Progenitor cell of endocrine pancreas (in vitro differentiated cells): ENCODE measurements around the gene TMEM145. TPM values are rescaled to one million over a fixed set of nuclear protein-coding genes. Genes with fewer than 3 reads are reported as not detected.

Source experiments
- DNase-seq: peaks from one replicate; pipeline ENCODE4 v3.0.0; 2021; ENCODE audit warnings: low spot score; ENCODE audit not compliant: unreplicated experiment
- H3K27ac Mint-ChIP-seq: 2 replicates; pipeline ENCODE4 v1.8.0; 2021; ENCODE audit warnings: mild to moderate bottlenecking, moderate library complexity, mixed read lengths
- H3K27me3 Mint-ChIP-seq: 2 replicates; pipeline ENCODE4 v1.8.0; 2021; ENCODE audit warnings: mixed read lengths
- H3K36me3 Mint-ChIP-seq: 2 replicates; pipeline ENCODE4 v1.8.0; 2022; ENCODE audit warnings: mixed read lengths; ENCODE audit not compliant: insufficient read depth
- H3K4me1 Mint-ChIP-seq: 2 replicates; pipeline ENCODE4 v1.8.0; 2021; ENCODE audit warnings: low read depth, mixed read lengths
- H3K4me3 Mint-ChIP-seq: 2 replicates; pipeline ENCODE4 v1.8.0; 2021; ENCODE audit warnings: low read depth, mild to moderate bottlenecking, moderate library complexity, mixed read lengths
- H3K9me3 Mint-ChIP-seq: 2 replicates; pipeline ENCODE4 v1.8.0; 2021; ENCODE audit warnings: low read depth, mixed read lengths
- CTCF ChIP-seq: fragments of 200-600 bp; sonication (generic); IDR thresholded peaks from one replicate; pipeline ENCODE4 v1.5.0; 2021; ENCODE audit warnings: antibody characterized with exemption, mild to moderate bottlenecking; ENCODE audit not compliant: unreplicated experiment
- total RNA-seq: library from RNA; stranded (reverse); gene quantifications from 2 replicates; pipeline ENCODE4 v1.2.1, GENCODE V29; 2021

The TMEM145 gene
- total RNA-seq, 1 donor from 2014 or later = 1.9 TPM

- no peak overlapping the region for H3K27ac Mint-ChIP-seq
- H3K9me3 Mint-ChIP-seq = no peaks in the 10 kb centered on the region
- no peak overlapping the region for H3K4me3 Mint-ChIP-seq
- no peaks in the 10 kb centered on the region for H3K27me3 Mint-ChIP-seq
- TF ChIP-seq CTCF = peak; percentile 83
- DNase-seq = peak; percentile 93
- H3K4me1 Mint-ChIP-seq = no peaks in the 10 kb centered on the region
- peaks cover 18% of the 10 kb centered on the region for H3K36me3 Mint-ChIP-seq
Measured at GRCh38 chr19:42295831-42296525, 17.1 kb upstream of the TMEM145 start.

GRCh38 chr19:42297039-42297438 lies 16.1 kb upstream of the TMEM145 start:
- no peaks in the 10 kb centered on the region for H3K27me3 Mint-ChIP-seq
- no peak overlapping the region for H3K27ac Mint-ChIP-seq
- peaks cover 12% of the 10 kb centered on the region for H3K36me3 Mint-ChIP-seq
- peaks cover 8% of the 10 kb centered on the region for H3K4me1 Mint-ChIP-seq
- TF ChIP-seq CTCF = no peak
- H3K9me3 Mint-ChIP-seq = no peaks in the 10 kb centered on the region
- DNase-seq = no peak
- no peak overlapping the region for H3K4me3 Mint-ChIP-seq

GRCh38 chr19:42301646-42302203 lies 11.4 kb upstream of the TMEM145 start, which contains the start of gene PRR19:
TSS of gene PRR19 (plus strand) at chr19:42302132. CDS start at chr19:42309585, 7,453 bp downstream.
- Mint-ChIP-seq H3K9me3 (no peaks in the 10 kb centered on the region), H3K36me3 (peaks cover 4% of the 10 kb centered on the region), H3K27ac (peak within 1 kb of the TSS; percentile 95), H3K4me3 (peak within 1 kb of the TSS; percentile 96), H3K27me3 (no peaks in the 10 kb centered on the region), H3K4me1 (peaks cover 16% of the 10 kb centered on the region)
- no peak for DNase-seq
- TF ChIP-seq CTCF = no peak

- peaks cover 16% of the 10 kb centered on the region for H3K4me1 Mint-ChIP-seq
- peak overlapping the region; percentile 96 for H3K4me3 Mint-ChIP-seq
- H3K27me3 Mint-ChIP-seq = no peaks in the 10 kb centered on the region
- no peaks in the 10 kb centered on the region for H3K9me3 Mint-ChIP-seq
- H3K27ac Mint-ChIP-seq = peak overlapping the region; percentile 95
- DNase-seq = no peak
- peaks cover 3% of the 10 kb centered on the region for H3K36me3 Mint-ChIP-seq
- TF ChIP-seq CTCF = no peak
Measured at GRCh38 chr19:42303101-42303464, 10.0 kb upstream of the TMEM145 start.

GRCh38 chr19:42303876-42304275 lies 9.2 kb upstream of the TMEM145 start:
- no peak for DNase-seq
- Mint-ChIP-seq H3K9me3 (no peaks in the 10 kb centered on the region), H3K4me1 (peaks cover 16% of the 10 kb centered on the region), H3K27ac (peak overlapping the region; percentile 95), H3K36me3 (peaks cover 3% of the 10 kb centered on the region), H3K4me3 (no peak overlapping the region), H3K27me3 (no peaks in the 10 kb centered on the region)
- no peak for TF ChIP-seq CTCF
